HG03039 (cell line): ENCODE measurements around the gene TRAF6.

Source experiments
- ATAC-seq: cut with Tn5 transposase; IDR thresholded peaks from one replicate; pipeline ENCODE4 v1.9.1; 2021; ENCODE audit warnings: mild to moderate bottlenecking, moderate library complexity; ENCODE audit not compliant: unreplicated experiment

TRAF6 gene

GRCh38 chr11:36460220-36460619, 49.9 kb downstream of the TRAF6 start:
- ATAC-seq: no peak

GRCh38 chr11:36459046-36459445, 51.0 kb downstream of the TRAF6 start:
- ATAC-seq: no peak

GRCh38 chr11:36458129-36458915, 51.8 kb downstream of the TRAF6 start:
- ATAC-seq: no peak

GRCh38 chr11:36456156-36456555, 53.9 kb downstream of the TRAF6 start:
- no peak for ATAC-seq

GRCh38 chr11:36455658-36456111, 54.4 kb downstream of the TRAF6 start:
- no peak for ATAC-seq

GRCh38 chr11:36454941-36455631, 55.0 kb downstream of the TRAF6 start:
- ATAC-seq: no peak

- ATAC-seq: no peak
Measured at GRCh38 chr11:36454551-36454940, 55.5 kb downstream of the TRAF6 start.

- no peak for ATAC-seq
Measured at GRCh38 chr11:36453678-36454077, 56.4 kb downstream of the TRAF6 start.

GRCh38 chr11:36452961-36453360, 57.1 kb downstream of the TRAF6 start:
- ATAC-seq: no peak

- no peak for ATAC-seq
Measured at GRCh38 chr11:36452236-36452940, 57.7 kb downstream of the TRAF6 start.

GRCh38 chr11:36451681-36452080, 58.4 kb downstream of the TRAF6 start:
- no peak for ATAC-seq

- no peak for ATAC-seq
Measured at GRCh38 chr11:36451045-36451444, 59.0 kb downstream of the TRAF6 start.

- no peak for ATAC-seq
Measured at GRCh38 chr11:36450110-36450572, 59.9 kb downstream of the TRAF6 start.

- ATAC-seq: no peak
Measured at GRCh38 chr11:36449561-36450096, 60.4 kb downstream of the TRAF6 start.

- no peak for ATAC-seq
Measured at GRCh38 chr11:36447947-36448346, 62.1 kb downstream of the TRAF6 start.

GRCh38 chr11:36447514-36447913, 62.6 kb downstream of the TRAF6 start:
- ATAC-seq: no peak

GRCh38 chr11:36446135-36446534, 63.9 kb downstream of the TRAF6 start:
- ATAC-seq: no peak

GRCh38 chr11:36443661-36444060, 66.4 kb downstream of the TRAF6 start:
- ATAC-seq: no peak

- ATAC-seq: peak; percentile 97
Measured at GRCh38 chr11:36441610-36442208, 68.4 kb downstream of the TRAF6 start.

GRCh38 chr11:36438126-36438525, 71.9 kb downstream of the TRAF6 start:
- ATAC-seq: no peak

GRCh38 chr11:36437413-36437812, 72.7 kb downstream of the TRAF6 start:
- ATAC-seq: no peak
